Osteoblast (primary cell): ENCODE measurements around the gene ARHGEF6. TPM values are rescaled to one million over a fixed set of nuclear protein-coding genes. Genes with fewer than 3 reads are reported as not detected.

Experiments used
- DNase-seq: peaks from one replicate; pipeline ENCODE4 v3.0.0; 2011; ENCODE audit warnings: low spot score, mixed read lengths; ENCODE audit not compliant: insufficient read length; ENCODE audit errors: missing footprints
- H2AFZ ChIP-seq: 2 replicates; pipeline ENCODE4 v1.6.0; 2011; ENCODE audit warnings: mild to moderate bottlenecking, low read length
- H3K27ac ChIP-seq: 2 replicates; pipeline ENCODE4 v1.5.1; 2011; ENCODE audit warnings: mild to moderate bottlenecking, low read depth, low read length, moderate library complexity
- H3K27me3 ChIP-seq: 2 replicates; pipeline ENCODE4 v1.6.0; 2012; ENCODE audit warnings: mild to moderate bottlenecking, control low read depth, inconsistent platforms, low read length, moderate library complexity; ENCODE audit not compliant: insufficient read depth
- H3K36me3 ChIP-seq: 2 replicates; pipeline ENCODE4 v1.5.1; 2011; ENCODE audit warnings: mild to moderate bottlenecking, low read length, control low read depth, moderate library complexity; ENCODE audit not compliant: insufficient read depth
- H3K4me1 ChIP-seq: 2 replicates; pipeline ENCODE4 v1.5.1; 2011; ENCODE audit warnings: mild to moderate bottlenecking, low read length, control low read depth, moderate library complexity; ENCODE audit not compliant: insufficient read depth
- H3K4me2 ChIP-seq: 2 replicates; pipeline ENCODE4 v1.6.0; 2011; ENCODE audit warnings: mild to moderate bottlenecking, low read length; ENCODE audit not compliant: insufficient read depth
- H3K4me3 ChIP-seq: fragments of 200-600 bp; sonication (generic); 3 replicates; pipeline ENCODE4 v1.5.1; 2012; ENCODE audit warnings: mild to moderate bottlenecking, low read length, inconsistent platforms; ENCODE audit not compliant: insufficient read depth
- H3K79me2 ChIP-seq: 2 replicates; pipeline ENCODE4 v1.6.0; 2012; ENCODE audit warnings: mild to moderate bottlenecking, low read length, control low read depth, inconsistent platforms; ENCODE audit not compliant: insufficient read depth
- H3K9me3 ChIP-seq: 2 replicates; pipeline ENCODE4 v1.5.1; 2011; ENCODE audit warnings: low read depth, low read length, control low read depth
- H4K20me1 ChIP-seq: 2 replicates; pipeline ENCODE4 v1.6.0; 2012; ENCODE audit warnings: mild to moderate bottlenecking, low read length, control low read depth; ENCODE audit not compliant: insufficient read depth
- CTCF ChIP-seq: IDR thresholded peaks from 2 replicates; pipeline ENCODE4 v1.5.1; 2011; ENCODE audit warnings: mild to moderate bottlenecking, low read depth, low read length, moderate library complexity; ENCODE audit errors: extremely low read depth
- total RNA-seq: library from RNA; depleted of rRNA; stranded (reverse); fragments of >200 nt; gene quantifications from 2 replicates; pipeline ENCODE4 v1.2.3, GENCODE V29; 2012

ARHGEF6 gene
- total RNA-seq, 1 donor: 17.4 TPM

- Histone ChIP-seq H3K4me2 (peak overlapping the region; percentile 85), H3K27me3 (no peaks in the 10 kb centered on the region), H3K4me3 (peak overlapping the region; percentile 60), H3K36me3 (no peaks in the 10 kb centered on the region), H3K9me3 (no peaks in the 10 kb centered on the region), H3K27ac (no peak overlapping the region), H3K79me2 (no peaks in the 10 kb centered on the region), H2AFZ (peak overlapping the region; percentile 75), H3K4me1 (peaks cover 10% of the 10 kb centered on the region), H4K20me1 (no peaks in the 10 kb centered on the region)
- DNase-seq: no peak
- no peak for TF ChIP-seq CTCF
Measured at GRCh38 chrX:136781180-136781797, 557 bp upstream of the ARHGEF6 start.

GRCh38 chrX:136780241-136780640, 491 bp downstream of the ARHGEF6 start:
- Histone ChIP-seq H3K4me3 (peak overlapping the region; percentile 60), H3K4me1 (peaks cover 10% of the 10 kb centered on the region), H2AFZ (peak overlapping the region; percentile 75), H3K27ac (no peak overlapping the region), H3K4me2 (peak overlapping the region; percentile 85), H3K79me2 (no peaks in the 10 kb centered on the region), H3K36me3 (no peaks in the 10 kb centered on the region), H3K9me3 (no peaks in the 10 kb centered on the region), H4K20me1 (no peaks in the 10 kb centered on the region), H3K27me3 (no peaks in the 10 kb centered on the region)
- DNase-seq: no peak
- no peak for TF ChIP-seq CTCF

- H3K9me3 ChIP-seq: no peaks in the 10 kb centered on the region
- peak overlapping the region; percentile 85 for H3K4me2 ChIP-seq
- no peaks in the 10 kb centered on the region for H4K20me1 ChIP-seq
- H3K79me2 ChIP-seq: no peaks in the 10 kb centered on the region
- peak overlapping the region; percentile 89 for H2AFZ ChIP-seq
- no peak overlapping the region for H3K4me3 ChIP-seq
- H3K4me1 ChIP-seq: peaks cover 10% of the 10 kb centered on the region
- no peaks in the 10 kb centered on the region for H3K27me3 ChIP-seq
- DNase-seq: no peak
- no peaks in the 10 kb centered on the region for H3K36me3 ChIP-seq
- H3K27ac ChIP-seq: no peak overlapping the region
- TF ChIP-seq CTCF: no peak
Measured at GRCh38 chrX:136779346-136779781, 1.4 kb downstream of the ARHGEF6 start.

GRCh38 chrX:136778916-136779315, 1.8 kb downstream of the ARHGEF6 start:
- Histone ChIP-seq H3K27me3 (no peaks in the 10 kb centered on the region), H3K27ac (no peak overlapping the region), H4K20me1 (no peaks in the 10 kb centered on the region), H3K4me1 (peaks cover 10% of the 10 kb centered on the region), H3K4me2 (peak overlapping the region; percentile 85), H2AFZ (peak overlapping the region; percentile 89), H3K4me3 (no peak overlapping the region), H3K36me3 (no peaks in the 10 kb centered on the region), H3K9me3 (no peaks in the 10 kb centered on the region), H3K79me2 (no peaks in the 10 kb centered on the region)
- no peak for TF ChIP-seq CTCF
- no peak for DNase-seq
